Measurements from ENCODE around the gene CPNE8.

CPNE8 gene

GRCh38 chr12:38892976-38893375 is 12.4 kb downstream of the CPNE8 start:
- no peak for DNase-seq

- no peak for DNase-seq
Measured at GRCh38 chr12:38892087-38892786, 13.2 kb downstream of the CPNE8 start.

- DNase-seq = no peak
Measured at GRCh38 chr12:38890102-38890855, 15.1 kb downstream of the CPNE8 start.

GRCh38 chr12:38889297-38889815 is 16.0 kb downstream of the CPNE8 start:
- DNase-seq = no peak

GRCh38 chr12:38887770-38888169 is 17.6 kb downstream of the CPNE8 start:
- no peak for DNase-seq

GRCh38 chr12:38886931-38887330 is 18.5 kb downstream of the CPNE8 start:
- no peak for DNase-seq

- DNase-seq = no peak
Measured at GRCh38 chr12:38886064-38886463, 19.3 kb downstream of the CPNE8 start.

- DNase-seq = no peak
Measured at GRCh38 chr12:38884666-38885065, 20.7 kb downstream of the CPNE8 start.

- no peak for DNase-seq
Measured at GRCh38 chr12:38883629-38884134, 21.7 kb downstream of the CPNE8 start.

- no peak for DNase-seq
Measured at GRCh38 chr12:38880288-38880687, 25.1 kb downstream of the CPNE8 start.

- DNase-seq = no peak
Measured at GRCh38 chr12:38878986-38879385, 26.4 kb downstream of the CPNE8 start.

GRCh38 chr12:38878333-38878705 is 27.1 kb downstream of the CPNE8 start:
- DNase-seq = no peak

- DNase-seq = no peak
Measured at GRCh38 chr12:38875586-38876228, 29.7 kb downstream of the CPNE8 start.

GRCh38 chr12:38872561-38872960 is 32.8 kb downstream of the CPNE8 start:
- no peak for DNase-seq

GRCh38 chr12:38872156-38872555 is 33.2 kb downstream of the CPNE8 start:
- no peak for DNase-seq

- DNase-seq = no peak
Measured at GRCh38 chr12:38869036-38869435, 36.4 kb downstream of the CPNE8 start.

GRCh38 chr12:38850461-38850860 is 54.9 kb downstream of the CPNE8 start:
- no peak for DNase-seq

- no peak for DNase-seq
Measured at GRCh38 chr12:38847247-38847646, 58.1 kb downstream of the CPNE8 start.

GRCh38 chr12:38844267-38844666 is 61.1 kb downstream of the CPNE8 start:
- DNase-seq = no peak

- no peak for DNase-seq
Measured at GRCh38 chr12:38838056-38838850, 67.1 kb downstream of the CPNE8 start.

- no peak for DNase-seq
Measured at GRCh38 chr12:38831715-38832114, 73.7 kb downstream of the CPNE8 start.

- DNase-seq = no peak
Measured at GRCh38 chr12:38825006-38825405, 80.4 kb downstream of the CPNE8 start.

GRCh38 chr12:38823738-38824137 is 81.7 kb downstream of the CPNE8 start:
- no peak for DNase-seq
